Activated CD4-positive, alpha-beta T cell treated with anti-CD3 and anti-CD28 coated beads, Interleukin-10, Interleukin-2, amounts not matched to agents 100 ng/mL and 50 ng/mL, durations not matched to agents 16 hours and 8 hours (primary cell): ENCODE data around the gene TRAPPC10.

Source experiments
- DNase-seq: peaks from one replicate; pipeline ENCODE4 v3.0.0-alpha.2; 2020

The TRAPPC10 gene

DNA sequence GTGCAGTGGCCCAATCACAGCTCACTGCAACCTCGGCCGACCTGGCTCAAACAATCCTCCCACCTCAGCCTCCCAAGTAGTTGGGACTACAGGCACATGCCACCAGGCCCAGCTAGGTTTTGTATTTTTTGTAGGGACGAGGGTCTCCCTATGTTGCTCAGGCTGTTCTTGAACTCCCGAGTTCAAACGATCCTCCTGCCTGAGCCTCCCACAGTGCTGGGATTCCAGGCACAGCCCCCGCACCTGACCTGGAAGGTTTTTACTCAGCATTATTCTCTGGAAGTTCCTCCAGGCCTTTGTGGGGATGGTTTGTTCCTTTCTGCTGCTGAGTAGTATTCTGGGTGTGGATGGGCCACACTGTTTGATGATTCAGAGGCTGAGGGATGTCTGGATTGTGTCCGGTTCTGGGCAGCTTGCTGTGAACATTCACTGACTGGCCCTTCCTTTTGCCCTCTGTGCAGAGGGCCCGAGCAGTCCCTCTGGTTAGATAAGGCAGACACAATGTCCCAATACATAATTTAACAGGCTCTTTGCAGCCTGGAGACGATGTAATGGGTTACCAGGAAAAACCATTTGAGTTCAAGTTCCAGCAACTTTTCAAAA is 6.0 kb upstream of the TRAPPC10 start:
- DNase-seq = no peak

DNA sequence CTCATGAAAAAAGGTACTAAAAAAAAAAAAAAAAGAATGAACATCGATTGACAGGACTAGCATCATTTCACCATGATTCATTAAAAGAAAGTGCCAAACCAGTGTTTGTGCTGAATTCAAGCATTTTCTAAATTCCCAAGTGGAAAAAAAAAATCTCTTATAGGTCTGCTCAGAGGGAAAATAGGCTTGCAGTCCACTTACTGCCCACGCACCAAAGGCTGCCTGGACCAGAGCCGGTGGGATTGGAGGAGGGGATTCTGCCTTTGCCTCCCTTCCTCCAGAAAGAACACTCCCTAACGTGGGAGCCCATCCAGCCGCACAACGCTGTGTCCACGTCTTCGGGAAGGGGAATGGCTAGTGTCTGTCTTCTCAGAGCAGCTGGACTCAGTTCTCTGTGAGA is 5.5 kb upstream of the TRAPPC10 start:
- no peak for DNase-seq

DNA sequence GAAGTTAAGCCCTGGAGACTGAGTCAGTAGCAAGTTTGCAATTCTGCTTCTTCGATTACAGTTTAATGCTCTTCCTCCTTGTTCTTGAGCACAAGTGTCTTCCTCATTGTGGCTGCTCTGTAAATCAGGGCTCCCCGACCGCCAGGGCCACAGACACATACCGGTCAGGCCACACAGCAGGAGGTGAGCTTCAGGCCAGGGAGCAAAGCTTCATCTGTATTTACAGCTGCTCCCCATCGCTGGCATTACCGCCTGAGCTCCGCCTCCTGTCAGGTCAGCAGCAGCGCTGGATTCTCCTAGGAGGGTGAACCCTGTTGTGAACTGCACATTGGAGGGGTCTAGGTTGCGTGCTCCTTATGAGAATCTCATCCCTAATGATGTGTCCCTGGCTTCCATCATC is 1.7 kb upstream of the TRAPPC10 start:
- DNase-seq = no peak

DNA sequence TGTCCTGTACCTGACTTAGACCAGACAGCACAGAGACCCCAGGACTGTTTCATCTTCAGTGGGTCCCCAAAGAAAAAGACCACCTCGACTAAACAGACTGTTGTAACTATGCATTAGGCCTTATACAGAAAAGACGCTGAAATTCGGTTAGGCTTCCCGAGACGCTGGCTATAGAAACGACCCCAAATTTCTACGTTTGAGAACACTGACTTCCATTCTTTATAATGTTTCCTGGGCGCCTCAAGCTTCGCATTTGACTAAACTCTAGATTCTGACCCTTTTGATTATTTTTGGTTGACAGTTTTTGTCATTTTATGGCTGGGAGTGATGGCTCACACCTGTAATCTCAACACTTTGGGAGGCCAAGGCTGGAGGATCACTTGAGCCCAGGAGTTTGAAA is 986 bp upstream of the TRAPPC10 start:
- no peak for DNase-seq

DNA sequence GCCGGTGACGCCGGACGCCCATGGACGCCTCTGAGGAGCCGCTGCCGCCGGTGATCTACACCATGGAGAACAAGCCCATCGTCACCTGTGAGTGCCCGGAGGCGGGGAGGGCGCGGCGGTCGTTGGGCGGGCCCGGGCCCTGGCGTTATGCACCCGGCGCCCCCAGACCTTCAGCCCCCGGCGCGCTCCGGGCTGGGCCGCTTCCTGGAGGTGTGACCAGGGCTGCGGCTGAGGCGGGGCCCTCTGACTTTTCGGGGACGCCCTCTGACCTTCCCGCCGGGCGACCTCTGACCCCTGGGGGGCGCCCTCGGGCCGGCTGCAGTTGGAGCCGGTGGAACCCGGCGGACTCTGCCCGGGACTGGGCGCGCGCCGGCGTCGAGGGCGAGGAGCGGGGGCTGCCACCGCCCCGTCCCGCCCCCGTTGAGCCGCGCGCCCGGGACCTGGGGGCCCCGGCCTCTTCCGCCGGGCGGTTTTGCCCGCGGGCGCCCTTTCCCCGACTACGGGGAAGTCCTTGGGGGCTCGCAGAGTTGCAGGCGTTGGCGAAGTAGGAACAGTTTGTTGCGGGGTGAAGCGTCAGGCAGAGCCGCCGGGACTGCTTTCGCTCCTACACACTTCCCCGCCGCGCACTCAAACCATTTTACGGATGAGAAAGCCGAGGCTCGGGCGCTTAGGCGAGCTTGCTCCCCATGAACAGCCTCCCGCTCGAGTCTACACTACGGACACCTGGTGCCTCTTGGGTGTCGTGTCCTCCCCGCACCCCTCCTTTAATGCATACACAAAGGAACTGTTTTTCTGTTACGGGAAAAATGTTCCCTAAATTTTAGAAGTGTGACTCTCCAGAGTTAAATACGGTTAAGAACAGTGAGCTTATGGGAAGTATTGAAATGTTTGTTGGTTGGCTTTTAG is 618 bp downstream of the TRAPPC10 start:
- DNase-seq = peak; percentile 94

DNA sequence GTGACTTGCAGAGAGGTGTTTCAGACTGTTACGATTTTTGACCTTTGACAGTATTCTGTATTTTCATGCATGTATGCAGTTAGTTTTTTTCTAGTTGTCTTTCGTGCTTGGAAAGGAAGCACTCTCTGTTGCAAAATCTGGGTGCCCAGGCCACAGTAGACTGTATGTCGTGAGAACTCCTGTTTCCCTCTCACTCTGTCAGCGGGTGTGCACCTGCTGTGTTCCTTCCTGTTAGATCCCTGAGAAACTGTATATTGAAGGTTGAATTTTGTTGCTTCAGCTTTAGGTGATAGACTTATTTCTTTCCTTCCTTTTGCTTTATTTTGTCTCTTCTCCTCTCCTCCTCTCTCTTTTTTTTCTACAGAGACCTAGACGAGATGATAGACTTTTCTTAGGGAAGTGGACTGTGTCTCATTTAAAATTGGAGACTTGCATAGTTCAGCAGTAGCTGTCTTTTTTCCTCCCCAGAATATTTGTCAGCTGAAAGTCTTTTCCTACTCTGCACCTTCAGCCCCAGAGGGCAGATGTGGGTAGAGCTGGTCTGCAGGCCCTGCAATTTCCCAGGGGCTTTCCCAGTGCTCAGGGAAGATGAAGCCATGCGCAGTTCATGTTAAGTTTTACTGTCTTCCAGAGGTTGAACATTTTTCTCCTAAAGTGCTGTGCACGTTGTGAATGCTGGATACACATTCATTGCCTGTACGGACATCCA is 1.4 kb downstream of the TRAPPC10 start:
- peak; percentile 52 for DNase-seq

DNA sequence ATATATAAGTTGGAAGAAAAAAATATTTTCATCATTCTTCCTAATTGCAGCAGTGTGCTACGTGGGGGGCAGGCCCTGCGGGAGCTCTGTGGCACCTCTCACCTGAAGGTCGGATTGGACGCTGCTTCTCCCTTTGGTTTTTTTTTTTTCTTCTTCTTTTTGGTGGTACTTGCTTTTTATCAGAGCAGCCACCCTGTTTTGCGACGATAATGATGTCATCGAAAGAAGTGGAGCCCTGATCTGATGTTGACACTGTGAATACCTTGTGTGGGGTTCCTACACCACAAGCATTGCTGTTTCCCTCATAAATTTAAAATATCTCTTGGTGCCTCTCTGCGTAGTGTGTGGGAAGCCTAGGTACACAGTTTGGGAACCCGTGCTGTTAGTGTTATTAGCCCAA is 5.5 kb downstream of the TRAPPC10 start:
- DNase-seq = no peak

DNA sequence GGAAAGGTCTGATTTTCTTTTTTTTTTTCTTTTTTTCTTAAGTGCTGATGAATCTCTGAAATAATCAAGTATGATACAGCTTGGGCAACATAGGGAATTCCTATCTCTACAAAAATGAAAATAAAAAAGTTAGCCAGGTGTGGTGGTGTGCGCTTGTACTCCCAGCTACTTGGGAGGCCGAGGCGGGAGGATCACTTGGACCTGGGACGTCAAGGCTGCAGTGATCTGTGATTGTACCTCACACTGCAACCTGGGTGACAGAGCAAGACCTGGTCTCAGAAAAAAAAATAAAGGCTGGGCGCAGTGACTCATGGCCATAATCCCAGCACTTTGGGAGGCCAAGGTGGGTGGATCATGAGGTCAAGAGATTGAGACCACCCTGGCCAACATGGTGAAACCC is 6.0 kb downstream of the TRAPPC10 start:
- DNase-seq = no peak

DNA sequence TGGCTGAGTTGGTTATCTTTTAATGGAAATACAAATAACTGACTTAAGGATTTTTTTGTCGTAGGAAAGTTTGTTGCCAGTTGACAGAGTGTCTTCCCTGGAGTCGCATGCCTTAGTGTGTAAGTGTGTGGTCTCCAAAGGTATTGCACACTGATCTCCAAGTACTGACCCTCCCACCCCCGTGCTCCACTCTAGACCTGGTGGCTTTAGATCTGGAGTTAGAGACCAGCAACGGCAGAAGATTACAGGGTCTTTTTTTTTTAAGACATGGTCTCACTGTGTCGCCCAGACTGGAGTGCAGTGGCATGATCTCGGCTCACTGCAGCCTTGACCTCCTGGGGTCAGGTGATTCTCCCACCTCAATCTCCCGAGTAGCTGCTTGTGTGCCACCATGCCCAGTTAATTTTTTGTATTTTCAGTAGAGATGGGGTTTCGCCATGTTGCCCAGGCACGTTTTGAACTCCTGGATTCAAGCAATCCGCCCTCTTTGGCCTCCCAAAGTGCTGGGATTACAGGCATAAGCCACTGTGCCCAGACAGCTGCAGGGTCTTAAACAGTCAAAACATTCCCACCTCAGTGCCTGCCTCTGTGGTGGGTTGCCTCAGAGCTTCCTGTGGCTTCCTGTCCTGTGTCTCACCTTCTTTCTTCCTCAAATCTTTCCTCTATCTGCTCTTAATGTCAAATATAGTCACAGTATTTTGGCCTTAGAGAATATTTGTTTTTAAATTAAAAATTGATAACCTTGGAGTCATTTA is 6.9 kb downstream of the TRAPPC10 start:
- no peak for DNase-seq

DNA sequence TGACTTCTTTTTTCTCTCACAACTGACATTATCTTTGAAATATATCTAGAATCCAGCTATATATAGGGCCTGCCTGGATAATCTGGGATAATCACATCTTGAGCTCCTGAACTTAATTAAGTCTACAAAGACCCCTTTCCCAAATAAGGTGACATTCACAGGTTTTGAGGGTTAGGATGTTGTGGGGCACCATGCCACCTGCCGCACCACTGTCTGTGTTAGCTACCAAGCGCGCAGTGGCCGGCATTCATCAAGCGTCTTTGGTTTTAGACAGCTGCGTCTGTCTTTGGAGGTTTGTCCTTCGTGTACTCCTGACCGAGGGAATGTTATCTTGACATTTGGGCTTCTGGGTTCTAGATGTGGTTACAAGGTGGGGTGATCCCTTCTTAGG is 7.5 kb downstream of the TRAPPC10 start:
- no peak for DNase-seq

DNA sequence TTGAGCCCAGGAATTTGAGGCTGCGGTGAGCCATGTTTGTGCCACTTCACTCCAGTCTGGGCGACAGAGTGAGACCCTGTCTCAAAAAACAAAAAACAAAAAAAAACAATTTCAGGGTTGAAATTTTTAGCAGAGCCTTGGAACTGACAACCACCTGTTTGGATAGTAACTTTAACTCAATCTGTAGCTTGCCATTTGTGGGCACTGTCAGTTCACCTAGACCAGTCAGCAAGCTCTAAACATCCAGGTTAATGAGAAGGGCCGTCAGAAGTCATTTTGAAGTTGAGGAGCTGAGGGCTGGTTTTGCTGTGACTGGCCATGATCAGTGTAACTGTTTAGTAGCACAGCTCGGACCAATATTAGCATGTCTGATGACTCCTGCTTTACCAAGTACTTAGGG is 8.4 kb downstream of the TRAPPC10 start:
- DNase-seq = no peak

DNA sequence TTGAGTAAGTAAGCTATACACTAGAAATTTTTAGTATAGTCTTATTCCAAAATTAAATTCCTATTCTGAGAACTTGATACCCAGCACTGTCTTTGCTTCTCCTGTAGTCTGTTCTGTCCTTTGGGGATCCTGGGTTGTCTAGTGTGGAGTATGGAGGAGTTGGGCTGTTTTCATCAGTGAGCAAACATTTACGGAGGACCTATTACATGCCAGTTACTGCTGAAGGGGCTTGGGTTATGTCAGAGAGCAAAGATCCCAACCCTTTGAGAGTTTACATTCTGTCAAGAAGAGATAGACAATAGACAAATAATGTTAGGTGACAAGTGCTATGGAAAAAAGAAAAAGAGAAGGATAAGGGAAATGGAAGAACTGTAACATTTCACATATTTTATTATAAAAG is 9.0 kb downstream of the TRAPPC10 start:
- DNase-seq = no peak

DNA sequence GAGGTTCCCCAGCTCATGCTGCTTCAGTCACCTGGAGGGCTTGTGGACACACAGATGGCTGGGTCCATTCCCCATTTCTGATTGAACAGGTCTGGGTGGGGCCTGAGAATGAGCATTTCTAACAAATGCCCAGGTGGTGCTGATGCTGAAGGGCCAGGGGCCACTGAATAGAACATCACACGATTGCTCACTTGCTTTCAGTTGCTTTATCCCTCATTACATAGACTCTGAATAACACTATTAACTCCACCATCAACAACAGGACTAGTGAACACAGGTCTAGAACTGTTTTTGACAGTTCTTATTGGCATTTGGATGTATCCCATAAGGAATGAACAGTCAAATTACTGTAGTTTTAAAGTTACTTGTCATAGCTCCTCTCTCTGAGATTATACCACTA is 12.1 kb downstream of the TRAPPC10 start:
- DNase-seq = no peak

DNA sequence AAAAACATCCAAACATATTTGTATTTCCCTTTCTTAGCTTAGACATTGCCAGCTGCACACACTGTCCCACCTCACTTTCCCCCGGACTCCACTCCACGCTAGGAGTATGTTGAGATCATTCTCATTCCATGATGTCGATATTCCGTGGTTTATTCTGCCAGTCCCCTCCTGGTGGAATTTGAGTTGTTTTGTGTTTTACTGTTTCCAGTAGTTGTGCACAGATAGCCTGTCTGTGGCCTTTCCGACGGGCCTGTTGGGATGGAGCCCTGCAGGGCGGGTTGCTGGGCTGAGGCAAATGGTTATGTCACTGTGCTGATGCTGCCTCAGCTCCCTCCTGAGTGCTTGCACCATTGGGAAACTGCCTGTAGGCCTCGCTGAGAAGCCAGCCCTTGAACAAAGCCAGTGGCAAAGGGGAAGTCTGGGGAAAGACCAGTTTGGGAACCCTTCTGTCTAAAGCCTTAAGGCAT is 12.8 kb downstream of the TRAPPC10 start:
- DNase-seq = no peak

DNA sequence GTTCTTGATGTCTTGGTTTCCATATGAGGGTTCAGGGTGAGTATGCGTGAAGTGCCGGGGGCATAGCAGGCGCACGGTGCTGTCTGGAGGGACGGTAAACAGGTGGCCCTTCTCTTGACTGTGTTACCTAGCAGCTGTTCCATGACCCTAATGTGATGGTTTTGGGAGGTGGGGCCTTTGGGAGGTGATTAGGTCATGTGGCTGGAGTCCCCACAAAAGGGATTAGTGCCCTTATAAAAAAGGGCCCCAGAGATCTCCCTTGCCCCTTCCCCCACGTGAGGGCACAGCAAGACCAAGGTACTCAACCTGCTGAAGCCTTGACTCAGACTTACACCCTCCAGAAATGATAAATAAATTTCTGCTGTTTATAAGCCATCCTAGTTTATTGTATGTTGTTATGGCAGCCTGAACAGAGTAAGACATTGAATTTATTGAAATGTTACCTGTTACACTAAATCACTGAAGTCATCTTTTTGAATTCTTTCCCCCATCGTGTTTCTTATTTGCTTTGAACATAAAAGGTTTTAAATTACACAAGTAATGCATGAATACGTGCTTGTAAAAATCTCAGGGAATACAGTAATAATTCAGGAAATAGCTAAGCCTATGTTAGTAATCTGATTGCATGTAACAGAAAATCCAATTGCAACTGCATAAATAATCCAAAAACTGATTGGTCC is 15.6 kb downstream of the TRAPPC10 start:
- no peak for DNase-seq

DNA sequence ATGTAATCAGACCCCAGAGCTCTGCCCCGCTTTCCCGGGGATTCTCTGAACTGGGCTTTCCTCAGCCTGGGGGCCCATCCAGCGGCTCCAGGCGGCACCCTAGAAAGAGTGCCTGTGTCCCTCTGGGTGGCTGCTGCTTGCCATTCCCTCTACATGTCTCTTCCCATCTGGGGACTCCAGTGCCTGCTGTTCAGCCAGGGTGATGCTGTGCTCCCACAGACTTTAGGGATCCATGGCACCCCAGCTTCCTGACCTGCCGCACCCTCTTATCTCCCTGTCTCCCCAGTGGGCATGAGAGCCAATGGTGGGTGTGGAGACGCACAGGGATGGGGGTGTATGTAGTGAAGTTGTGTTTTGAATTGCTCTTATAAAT is 16.2 kb downstream of the TRAPPC10 start:
- DNase-seq = no peak

DNA sequence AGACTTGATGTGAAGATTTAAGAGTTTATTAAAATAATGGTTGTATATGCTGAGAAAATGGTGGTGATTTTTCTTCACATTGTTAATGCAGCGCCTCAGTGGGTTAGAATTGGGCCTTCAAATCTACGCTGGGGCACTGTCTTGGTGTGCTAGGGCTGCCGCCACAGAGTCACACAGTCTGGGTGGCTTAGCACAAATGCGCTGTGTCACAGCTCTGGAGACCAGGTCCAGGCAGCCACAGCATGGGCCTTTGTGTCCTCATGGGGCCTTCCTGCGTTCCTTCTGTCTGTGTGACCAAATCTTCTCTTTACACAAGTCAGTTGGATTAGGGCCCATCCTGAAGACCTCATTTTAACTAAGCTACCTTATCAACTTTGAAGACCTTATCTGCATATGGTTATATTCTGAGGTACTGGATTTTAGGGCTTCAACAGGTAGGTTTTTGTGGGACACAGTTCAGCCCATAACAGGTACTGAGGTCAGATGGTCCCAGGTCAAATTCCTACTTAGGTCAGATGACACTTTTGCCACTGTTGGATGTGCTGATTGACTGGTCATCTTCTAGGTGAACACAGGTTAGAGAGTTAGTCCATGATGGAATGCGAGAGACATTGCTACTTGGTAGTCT is 17.5 kb downstream of the TRAPPC10 start:
- DNase-seq = no peak

DNA sequence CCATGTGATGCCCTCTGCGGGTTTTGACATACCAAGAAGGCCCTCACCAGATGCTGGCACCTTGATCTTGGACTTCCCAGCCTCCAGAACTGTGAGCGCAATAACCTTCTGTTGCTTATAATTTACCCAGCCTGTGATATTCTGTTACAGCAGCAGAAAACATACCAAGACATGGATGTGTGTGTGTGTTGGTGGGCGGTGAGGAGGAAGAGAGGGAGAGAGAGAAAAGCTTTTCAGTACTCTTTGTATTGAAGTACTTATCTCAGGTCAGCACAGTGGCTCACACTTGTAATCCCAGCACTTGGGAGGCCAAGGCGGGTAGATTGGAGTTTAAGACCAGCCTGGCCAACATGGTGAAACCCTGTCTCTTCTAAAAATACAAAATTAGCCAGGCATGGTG is 23.1 kb downstream of the TRAPPC10 start:
- DNase-seq = no peak

DNA sequence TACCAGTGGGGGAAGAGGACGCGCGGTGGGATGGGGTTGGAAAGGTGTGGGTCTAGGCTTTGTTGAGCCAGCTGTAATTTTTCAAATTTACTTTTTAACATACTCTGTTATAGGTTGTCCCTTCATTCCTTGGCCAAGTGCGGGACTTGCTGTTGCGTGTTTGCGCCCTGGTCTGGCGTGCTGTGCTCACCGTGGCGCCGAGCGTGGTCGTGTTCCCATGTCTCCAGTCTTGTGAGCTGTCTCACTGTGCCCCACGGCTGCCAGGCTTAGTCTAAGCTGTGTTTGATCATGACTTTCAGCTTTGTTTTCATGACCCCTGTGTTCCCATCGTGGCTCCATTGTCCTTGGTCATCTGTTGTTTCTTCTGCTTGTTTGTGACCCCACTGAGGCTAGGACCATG is 26.0 kb downstream of the TRAPPC10 start:
- no peak for DNase-seq

DNA sequence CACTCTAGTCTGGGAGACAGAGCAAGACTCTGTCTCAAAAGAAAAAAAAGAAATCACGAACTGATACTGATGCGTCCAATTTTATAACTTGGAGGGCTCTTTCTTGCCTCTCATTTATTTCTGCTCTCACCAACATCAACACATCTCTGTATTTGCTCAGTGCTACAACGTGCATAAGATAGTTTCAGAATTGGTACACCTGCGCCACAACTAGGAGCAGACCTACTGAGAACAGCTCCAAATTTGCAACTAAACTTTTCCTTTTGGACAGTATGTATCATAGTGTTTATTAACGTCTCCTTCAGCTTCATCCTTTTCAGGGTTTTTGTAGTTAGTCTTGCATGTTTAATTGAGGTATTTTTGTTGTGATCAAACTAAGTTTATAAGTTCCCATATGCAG is 27.7 kb downstream of the TRAPPC10 start:
- peak; percentile 44 for DNase-seq

DNA sequence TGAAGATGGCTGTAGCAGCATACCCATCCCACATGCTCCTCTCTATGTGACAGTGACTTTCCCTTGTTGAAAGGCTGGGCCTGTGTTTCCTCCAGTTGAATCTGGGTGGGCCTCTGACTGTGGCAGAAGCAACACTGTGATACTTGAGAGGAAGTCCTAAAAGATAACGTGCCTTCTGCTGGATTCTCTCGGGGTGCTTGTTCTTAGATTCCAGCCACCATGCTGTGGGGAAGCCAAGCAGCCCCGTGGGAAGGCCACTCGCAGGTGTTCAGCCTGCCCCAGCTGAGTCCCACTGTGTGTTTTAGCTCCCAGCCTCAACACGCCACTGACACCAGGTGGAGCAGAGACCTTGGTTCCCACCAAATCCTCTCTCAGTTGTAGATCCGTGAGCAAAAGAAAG is 31.5 kb downstream of the TRAPPC10 start:
- DNase-seq = no peak

DNA sequence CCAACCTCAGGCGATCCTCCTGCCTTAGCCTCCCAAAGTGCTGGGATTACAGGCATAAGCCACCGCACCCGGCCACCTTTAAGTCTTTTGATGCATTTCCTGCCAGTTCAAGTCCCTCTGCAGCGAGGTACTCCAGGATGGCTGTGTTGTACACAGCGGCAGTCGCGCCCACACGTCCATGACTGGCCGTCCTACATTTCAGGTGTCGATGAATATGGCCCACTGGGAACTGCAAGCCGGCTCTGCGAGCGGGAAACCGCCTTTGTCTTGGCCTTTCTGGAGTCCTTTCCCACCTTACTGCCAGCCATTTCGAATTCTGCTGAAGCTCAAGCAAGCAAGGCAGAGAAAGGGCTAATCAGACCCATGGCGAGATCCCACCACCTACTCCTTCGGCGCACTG is 34.6 kb downstream of the TRAPPC10 start:
- DNase-seq = no peak
